Measurements from ENCODE around the gene ZFYVE9. TPM values are rescaled to one million over a fixed set of nuclear protein-coding genes. Genes with fewer than 3 reads are reported as not detected.

ZFYVE9 gene
- total RNA-seq, 2 experiments from 2014 or later, result 5.4 to 6.1 TPM

- Histone ChIP-seq H3K27me3 (ENCODE audit: control insufficient read depth in 1 of 2, insufficient read depth in 2 of 2, low read length in 2 of 2) (no peaks in the 10 kb centered on the region), H3K9me3 (ENCODE audit: control insufficient read depth in 1 of 2, insufficient read depth in 1 of 2, low read length in 2 of 2) (no peaks in the 10 kb centered on the region), H3K4me3 (ENCODE audit: low read length) (no peak overlapping the region), H3K4me1 (ENCODE audit: insufficient read depth, low read length) (no peaks in the 10 kb centered on the region), H3K27ac (ENCODE audit: low read depth in 1 of 2, low read length in 2 of 2) (no peak overlapping the region), H3K36me3 (ENCODE audit: insufficient read depth, low read length) (peaks cover 3% of the 10 kb centered on the region)
- no peak for ATAC-seq (ENCODE audit: poor library complexity)
- CTCF ChIA-PET, result no interaction called here
- no peak for TF ChIP-seq CTCF (IDR thresholded peaks at IDR 0.05)
- no peaks in the 10 kb centered on the region for H3K9me3 Mint-ChIP-seq
- H3K36me3 Mint-ChIP-seq (ENCODE audit: low read depth), result peaks cover 29% of the 10 kb centered on the region
- no peak for DNase-seq
- intact Hi-C loops (cut with DNase I, micrococcal nuclease), result no loop called here
- no peak overlapping the region for H3K4me3 Mint-ChIP-seq
- no peak overlapping the region for H3K27ac Mint-ChIP-seq
- POLR2A ChIA-PET, result no interaction called here
- H3K27me3 Mint-ChIP-seq, result no peaks in the 10 kb centered on the region
- H3K4me1 Mint-ChIP-seq (ENCODE audit: low read depth), result no peaks in the 10 kb centered on the region
These were observed 164.5 kb downstream of the ZFYVE9 start for GRCh38 chr1:52306227-52307006.

- no peak for DNase-seq
- Histone ChIP-seq H3K4me3 (ENCODE audit: low read length) (no peak overlapping the region), H3K4me1 (ENCODE audit: insufficient read depth, low read length) (no peaks in the 10 kb centered on the region), H3K27me3 (ENCODE audit: control insufficient read depth in 1 of 2, insufficient read depth in 2 of 2, low read length in 2 of 2) (no peaks in the 10 kb centered on the region), H3K9me3 (ENCODE audit: control insufficient read depth in 1 of 2, insufficient read depth in 1 of 2, low read length in 2 of 2) (no peaks in the 10 kb centered on the region), H3K36me3 (ENCODE audit: insufficient read depth, low read length) (no peaks in the 10 kb centered on the region), H3K27ac (ENCODE audit: low read depth in 1 of 2, low read length in 2 of 2) (no peak overlapping the region)
- H3K4me1 Mint-ChIP-seq (ENCODE audit: low read depth), result no peaks in the 10 kb centered on the region
- no peak for ATAC-seq (ENCODE audit: poor library complexity)
- H3K27me3 Mint-ChIP-seq, result no peaks in the 10 kb centered on the region
- POLR2A ChIA-PET, result no interaction called here
- TF ChIP-seq CTCF (IDR thresholded peaks at IDR 0.05), result no peak
- CTCF ChIA-PET, result no interaction called here
- intact Hi-C loops (cut with DNase I, micrococcal nuclease), result no loop called here
- H3K9me3 Mint-ChIP-seq, result no peaks in the 10 kb centered on the region
- H3K27ac Mint-ChIP-seq, result no peak overlapping the region
- H3K36me3 Mint-ChIP-seq (ENCODE audit: low read depth), result no peaks in the 10 kb centered on the region
- no peak overlapping the region for H3K4me3 Mint-ChIP-seq
These were observed 179.2 kb downstream of the ZFYVE9 start for GRCh38 chr1:52321061-52321460.

DNA sequence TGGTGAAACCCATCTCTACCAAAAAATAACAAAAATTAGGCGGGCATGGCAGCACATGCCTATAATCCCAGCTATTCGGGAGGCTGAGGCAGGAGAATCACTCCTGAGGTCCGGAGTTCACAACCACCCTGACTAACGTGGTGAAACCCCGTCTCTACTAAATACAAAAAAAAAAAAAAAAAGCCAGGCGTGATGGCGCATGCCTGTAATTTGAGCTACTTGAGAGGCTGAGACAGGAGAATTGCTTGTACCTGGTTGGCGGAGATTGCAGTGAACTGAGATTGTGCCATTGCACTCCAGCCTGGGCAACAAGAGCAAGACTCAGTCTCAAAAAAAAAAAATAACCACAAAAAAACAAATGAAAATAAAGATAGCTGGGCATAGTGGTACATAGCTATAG, 181.8 kb downstream of the ZFYVE9 start:
- Histone ChIP-seq H3K4me3 (ENCODE audit: low read length) (no peak overlapping the region), H3K9me3 (ENCODE audit: control insufficient read depth in 1 of 2, insufficient read depth in 1 of 2, low read length in 2 of 2) (no peaks in the 10 kb centered on the region), H3K4me1 (ENCODE audit: insufficient read depth, low read length) (no peaks in the 10 kb centered on the region), H3K36me3 (ENCODE audit: insufficient read depth, low read length) (no peaks in the 10 kb centered on the region), H3K27ac (ENCODE audit: low read depth in 1 of 2, low read length in 2 of 2) (no peak overlapping the region), H3K27me3 (ENCODE audit: control insufficient read depth in 1 of 2, insufficient read depth in 2 of 2, low read length in 2 of 2) (no peaks in the 10 kb centered on the region)
- TF ChIP-seq CTCF (IDR thresholded peaks at IDR 0.05), result no peak
- H3K4me3 Mint-ChIP-seq, result no peak overlapping the region
- ATAC-seq (ENCODE audit: poor library complexity) (no peak), DNase-seq (no peak)
- H3K27ac Mint-ChIP-seq, result no peak overlapping the region
- H3K9me3 Mint-ChIP-seq, result no peaks in the 10 kb centered on the region
- no peaks in the 10 kb centered on the region for H3K4me1 Mint-ChIP-seq (ENCODE audit: low read depth)
- intact Hi-C loops (cut with DNase I, micrococcal nuclease), result no loop called here
- no peaks in the 10 kb centered on the region for H3K27me3 Mint-ChIP-seq
- CTCF ChIA-PET, result interaction anchor here (0.7 kb wide), 1 partner anchor 10 kb away, joined by 3 read pairs; no protein-coding TSS in a partner anchor
- H3K36me3 Mint-ChIP-seq (ENCODE audit: low read depth), result no peaks in the 10 kb centered on the region
- POLR2A ChIA-PET, result interaction anchor here (0.7 kb wide), 1 partner anchor 12 kb away, joined by 3 read pairs; no protein-coding TSS in a partner anchor
